Measurements from ENCODE around the gene TC2N.
A peak's percentile ranks its signal among the peaks of the same experiment; 100 is the strongest.
"Not testable (repeated sequence)": the region's sequence is repeated elsewhere in the genome, so short reads cannot be mapped to it uniquely, and the experiment has no call there.

Gene TC2N

DNA sequence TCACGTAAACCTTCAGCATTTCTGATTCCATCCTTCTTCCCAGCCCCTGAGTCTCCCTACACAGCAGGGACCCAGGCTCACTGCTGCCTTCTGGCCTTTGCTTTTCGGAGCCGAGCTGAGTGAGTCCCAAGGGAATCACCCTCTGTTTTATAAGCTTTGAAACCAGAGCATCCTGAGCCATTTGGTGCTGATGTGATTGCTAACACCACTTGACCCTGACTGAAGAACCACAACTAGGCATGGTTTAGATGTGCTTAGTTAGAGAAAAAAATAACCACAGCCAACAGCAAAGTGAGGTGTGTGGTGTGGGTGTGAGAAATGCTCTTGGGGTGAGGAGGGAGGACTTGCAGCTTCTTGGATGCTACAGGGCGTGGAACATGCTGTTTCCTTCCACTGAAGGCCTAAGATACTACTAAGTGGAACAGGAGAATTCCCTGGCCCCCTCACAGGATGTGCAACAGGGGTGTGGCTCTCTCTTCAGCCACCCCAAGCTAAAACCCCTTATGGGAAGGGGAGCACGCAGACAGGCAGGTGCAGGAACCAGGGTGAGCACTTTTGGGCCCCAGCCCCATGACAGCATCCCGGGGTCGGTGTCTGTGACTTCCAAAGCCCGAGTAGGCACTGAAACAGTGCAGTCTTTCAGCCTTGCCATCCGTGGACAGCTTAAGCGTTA, at the start of gene TC2N:
TC2N (minus strand) TSS at position 221 of the 673 bp plus-strand sequence. CDS start 53,767 bp downstream, outside the sequence.
- no peak for DNase-seq

DNA sequence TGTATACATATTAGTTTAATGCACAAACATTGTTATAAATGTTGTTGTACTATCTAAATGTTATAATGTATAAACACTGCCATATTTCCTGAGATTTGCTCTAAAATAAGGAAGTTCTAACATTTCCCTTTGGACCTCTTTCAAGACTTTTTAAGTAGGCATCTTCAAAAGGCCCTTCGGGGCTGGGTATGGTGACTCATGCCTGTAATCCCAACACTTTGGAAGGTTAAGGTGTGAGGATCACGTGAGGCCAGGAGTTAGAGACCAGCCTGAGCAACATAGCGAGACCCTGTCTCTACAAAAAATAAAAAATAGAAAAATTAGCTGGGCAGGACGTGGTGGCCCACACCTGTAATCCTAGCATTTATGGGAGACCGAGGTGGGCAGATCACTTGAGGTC, 44.7 kb upstream of the TC2N start:
- no peak for DNase-seq

DNA sequence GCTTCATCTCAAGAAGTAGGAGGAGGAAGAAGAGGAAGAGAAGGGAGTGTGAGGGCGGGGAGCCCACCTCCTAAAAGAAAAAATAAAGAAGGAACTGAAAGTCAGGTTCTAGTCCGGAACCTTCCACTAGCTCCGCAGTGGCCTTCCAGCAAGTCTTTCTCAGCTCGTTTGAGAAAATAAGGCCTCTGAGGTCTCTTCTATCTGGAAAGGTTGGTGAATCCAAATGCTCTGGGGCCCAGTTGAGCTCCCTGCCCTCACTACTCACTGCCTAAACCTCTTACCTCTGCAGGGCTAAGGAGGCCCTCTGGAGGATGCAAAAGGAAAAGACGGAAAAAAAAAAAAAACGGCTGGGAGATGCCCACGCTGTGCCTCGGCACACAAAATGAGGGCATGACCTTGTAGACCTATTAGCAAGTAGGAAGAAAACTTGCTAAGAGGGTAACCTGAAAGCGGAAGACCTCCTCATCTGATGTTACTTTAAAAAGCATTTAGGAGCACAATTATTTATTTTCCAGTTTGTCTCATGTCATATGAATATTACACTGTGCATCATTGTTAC, 44.2 kb upstream of the TC2N start:
- DNase-seq = peak; percentile 62

DNA sequence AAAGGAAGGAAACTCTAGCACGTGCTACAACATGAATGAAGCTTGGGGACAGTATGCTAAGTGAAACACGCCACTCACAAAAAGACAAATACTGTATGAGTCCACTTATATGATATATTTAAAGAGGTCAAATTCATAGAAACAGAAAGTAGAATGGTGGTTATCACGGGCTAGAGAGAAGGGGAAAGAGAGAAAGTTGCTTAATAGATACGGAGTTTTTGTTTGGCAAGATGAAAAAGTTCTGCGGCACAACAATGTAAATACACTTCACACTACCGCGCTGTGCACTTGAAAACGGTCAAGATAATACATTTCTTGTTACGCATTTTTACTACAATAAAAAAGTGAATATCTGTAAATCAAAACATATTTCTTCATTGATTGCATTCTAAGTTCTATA, 42.9 kb upstream of the TC2N start:
- no peak for DNase-seq

DNA sequence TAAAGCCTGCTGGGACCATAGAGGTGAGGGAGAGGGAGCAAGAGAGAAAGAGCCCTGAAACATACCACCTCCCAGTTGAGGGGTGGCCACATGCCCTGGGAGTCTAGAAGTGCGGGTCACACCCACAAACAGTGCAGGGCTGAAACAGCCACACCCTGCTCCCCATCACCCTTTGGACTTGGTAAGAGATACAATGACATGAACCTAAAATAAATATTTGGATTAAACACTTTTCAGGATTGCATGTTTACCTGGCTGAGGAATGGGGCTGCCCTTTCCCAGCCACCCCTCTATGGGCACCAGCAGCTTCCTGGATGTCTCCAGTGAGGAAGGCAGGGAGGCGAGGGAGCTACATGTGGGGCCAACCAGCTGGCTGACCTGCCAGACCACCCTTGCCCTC, 39.0 kb upstream of the TC2N start:
- DNase-seq = no peak

DNA sequence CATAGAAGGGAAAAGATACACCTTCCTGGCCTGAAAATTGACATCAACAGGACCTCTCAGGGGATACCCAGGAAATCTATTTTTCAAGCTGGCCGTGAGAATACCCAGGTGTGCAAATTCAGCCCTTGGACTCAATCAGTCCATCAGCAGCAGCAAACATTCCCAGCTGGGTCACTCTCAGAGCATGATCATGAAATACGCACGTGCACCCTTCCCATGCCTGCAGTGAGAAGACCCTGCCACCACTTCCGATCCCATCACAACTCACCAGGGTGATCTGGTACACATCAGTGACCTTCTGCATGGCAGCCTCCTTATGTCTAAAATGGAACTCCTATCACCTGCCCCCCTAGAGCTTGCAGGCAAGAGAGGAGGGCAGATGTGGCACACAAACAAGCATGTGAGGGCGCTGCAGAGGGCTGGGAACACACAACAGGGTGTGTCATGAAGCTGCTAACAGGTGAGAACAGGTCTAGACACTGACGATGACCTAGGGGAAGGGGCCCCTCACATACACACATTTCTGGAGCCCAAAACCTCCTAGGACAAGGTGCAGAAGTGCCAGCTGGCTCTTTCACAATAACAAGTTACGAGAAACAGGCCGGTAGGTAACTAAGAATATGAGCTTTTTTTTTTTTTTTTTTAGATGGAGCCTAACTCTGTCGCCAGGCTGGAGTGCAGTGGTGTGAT, 37.8 kb upstream of the TC2N start:
- DNase-seq = no peak

DNA sequence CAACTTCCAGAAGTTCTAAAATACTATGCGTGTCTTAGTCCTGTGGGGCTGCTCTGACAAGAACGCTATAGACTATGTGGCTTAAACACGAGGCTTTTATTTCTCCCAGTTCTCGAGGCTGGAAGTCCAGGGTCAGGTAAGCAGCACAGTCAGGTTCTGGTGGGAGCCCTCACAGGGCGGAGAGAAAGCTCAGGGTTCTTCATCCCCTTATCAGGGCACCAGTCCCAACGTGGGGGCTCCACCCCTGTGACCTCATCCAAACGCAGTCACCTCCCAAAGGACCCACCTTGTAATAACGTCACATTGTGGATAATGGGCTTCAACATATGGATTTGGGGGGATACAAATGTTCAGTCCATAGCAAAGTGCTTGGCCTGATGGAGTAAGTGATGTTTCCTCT, 37.1 kb upstream of the TC2N start:
- DNase-seq = no peak

DNA sequence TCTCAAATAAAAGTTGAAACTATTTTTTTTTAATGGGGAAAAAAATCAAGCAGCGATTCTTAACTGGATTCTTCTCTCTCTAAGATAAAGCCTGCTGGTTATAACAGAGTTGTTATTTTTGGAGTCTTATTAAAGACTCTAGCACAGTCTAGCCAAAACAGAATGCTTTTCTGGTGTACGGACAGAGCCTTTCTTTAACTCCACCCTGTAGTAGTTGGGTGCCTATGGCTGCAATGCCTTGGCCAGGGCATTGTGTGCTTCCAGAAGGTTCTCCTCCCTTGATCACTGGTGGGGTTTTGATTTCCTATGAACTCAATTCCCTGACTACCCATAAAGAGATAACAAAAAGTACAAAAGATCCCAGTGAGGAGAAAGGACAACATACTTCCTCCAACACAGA, 35.7 kb upstream of the TC2N start:
- DNase-seq = no peak

DNA sequence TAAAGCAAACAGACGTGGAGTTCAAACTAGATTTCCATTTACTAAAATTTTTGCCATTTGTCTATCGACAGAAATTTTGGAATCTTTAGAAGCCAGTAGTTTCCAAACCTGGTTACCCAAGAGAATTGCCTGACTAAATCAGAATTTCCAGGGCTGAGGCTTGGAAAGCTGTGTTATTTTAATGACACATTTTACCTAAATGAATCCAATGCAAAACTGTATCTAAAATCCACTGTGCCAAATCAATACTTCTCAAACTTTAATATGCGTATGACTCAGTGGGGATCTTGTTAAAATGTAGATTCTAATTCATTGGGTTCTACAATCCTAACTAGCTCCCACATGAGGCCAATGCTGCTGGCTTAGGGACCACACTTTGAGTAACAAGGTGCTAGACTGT, 35.0 kb upstream of the TC2N start:
- no peak for DNase-seq

DNA sequence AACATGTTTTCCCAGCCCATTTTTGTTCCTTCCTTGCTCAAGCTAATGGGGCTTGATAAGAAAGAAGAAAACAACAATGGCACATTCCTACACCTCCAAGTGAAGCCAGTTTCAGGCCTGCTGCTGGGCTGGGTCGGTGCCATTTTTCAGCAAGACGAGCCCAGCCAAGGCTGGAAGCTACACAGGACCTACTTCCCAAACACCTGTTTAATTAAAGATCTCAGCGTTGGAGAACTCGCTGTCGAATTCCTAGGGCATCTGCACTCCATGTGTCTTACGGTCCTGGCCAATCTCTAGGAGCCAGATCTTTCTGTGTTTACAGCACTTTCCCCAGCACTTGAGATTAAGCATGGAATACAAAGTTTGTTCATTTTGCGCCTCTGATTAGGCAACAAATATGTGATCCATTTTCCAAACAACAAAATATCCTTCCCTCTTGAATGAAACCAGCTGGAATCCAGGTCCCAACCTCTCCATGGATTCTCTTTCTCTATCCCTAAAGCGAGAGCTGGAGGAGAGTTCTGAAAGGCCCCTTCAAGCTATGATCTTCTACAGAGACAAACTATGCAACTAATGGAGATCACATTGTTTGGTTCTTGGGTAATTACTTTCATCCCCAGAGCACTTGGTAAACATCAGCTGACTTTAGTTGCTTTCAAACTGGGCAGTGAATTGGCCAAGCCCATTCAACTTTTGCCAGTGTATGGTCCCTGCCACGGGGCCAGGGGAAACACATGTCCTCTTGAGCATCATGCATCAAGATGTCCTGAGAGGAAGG, 34.3 kb upstream of the TC2N start:
- no peak for DNase-seq

DNA sequence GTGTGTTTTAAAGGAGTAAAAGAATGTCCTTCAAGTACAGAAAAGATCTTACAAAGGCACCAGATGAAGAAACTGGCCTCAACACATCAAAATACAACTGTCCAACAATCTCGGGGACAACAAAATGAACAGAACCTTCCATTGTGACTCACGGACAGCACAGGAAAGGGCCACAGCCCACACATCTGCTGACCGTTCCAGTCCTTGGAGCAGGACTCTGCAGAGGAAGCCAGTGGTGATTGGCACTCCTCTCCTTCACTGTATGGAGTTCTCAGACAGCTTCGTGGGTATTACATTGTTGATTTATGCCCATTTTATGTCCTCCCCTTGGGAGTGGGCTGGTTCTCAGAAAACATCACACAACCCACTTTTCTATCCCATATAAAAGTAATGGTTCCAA, 32.5 kb upstream of the TC2N start:
- DNase-seq = no peak

DNA sequence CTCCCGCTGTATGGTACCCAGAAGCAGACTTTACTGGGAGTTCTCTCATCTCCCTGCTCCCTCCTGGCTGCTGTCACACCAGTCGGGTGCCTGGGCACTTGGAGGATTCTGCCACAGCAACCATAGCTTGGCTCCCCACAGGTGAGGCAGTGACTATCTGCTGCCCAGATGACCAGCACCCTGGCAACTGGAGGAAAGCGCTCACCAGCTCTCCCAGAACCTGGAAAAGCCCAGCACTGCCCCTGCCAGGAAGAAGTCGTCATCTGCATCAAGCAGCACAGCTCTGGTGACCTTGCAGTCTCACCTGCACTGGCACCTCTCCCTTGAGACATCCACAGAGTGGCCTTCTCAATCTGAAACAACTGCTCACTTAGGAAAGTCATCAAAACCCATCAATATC, 31.9 kb upstream of the TC2N start:
- DNase-seq = no peak

DNA sequence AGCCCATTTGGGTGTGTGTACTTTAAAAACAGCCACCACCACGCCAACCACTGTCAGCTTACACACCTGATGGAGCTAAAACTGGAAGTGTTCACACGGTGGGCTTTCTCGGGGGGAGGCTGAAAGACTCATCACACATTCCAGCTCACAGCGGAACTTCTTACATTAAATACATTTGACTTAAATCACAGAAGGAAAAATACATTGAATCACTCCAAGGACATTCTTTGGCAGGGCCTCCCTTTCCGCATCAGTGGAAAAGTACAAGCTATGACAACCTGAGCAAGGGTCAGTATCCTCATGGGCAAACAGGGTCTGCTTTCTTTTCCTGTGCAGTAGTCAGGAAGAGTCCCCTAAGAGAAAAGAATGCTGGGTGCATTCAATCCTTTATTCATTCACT, 31.0 kb upstream of the TC2N start:
- no peak for DNase-seq

DNA sequence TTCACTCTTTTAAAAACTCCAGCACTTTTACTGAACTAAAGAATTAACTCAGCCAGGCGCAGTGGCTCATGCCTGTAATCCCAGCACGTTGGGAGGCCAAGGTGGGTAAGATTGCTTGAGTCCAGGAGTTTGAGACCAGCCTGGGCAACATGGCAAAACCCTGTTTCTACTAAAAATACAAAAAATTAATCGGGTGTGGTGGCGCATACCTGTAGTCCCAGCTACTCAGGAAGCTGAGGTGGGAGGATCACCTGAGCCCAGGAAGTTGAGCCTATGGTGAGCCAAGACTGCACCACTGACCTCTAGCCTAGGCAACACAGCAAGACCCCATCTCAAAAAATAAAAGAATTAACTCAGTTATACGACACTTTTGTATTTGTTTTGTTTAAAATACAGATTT, 30.4 kb upstream of the TC2N start:
- DNase-seq = not testable (repeated sequence)

DNA sequence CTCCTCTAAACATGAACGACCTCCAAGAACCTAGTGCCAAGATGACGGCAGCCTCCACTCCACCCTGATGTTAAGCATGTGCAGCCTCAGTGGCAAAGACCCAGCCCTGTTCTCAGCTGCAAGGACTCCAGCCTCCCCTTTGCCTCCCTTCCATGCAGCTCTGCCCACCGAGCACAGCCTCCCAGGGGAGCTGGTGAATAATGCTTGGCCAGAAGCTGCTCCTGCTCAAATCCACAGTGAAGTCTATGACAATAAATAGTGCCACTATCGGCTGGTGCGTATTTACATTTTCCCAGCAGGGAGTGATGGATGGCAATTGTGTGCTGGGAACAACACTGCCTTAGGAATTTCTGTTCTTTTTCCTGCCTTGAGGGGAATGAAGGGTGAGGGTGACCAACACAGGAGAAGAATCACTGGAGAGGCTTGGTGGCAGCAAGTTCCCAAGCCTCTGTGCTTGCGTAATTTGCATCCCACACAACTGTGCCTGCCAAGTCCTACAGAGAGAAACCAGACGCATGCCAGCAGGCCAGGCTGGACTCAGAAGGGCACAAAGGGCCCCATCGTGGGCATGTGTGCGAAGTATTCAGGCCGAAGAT, 29.9 kb upstream of the TC2N start:
- no peak for DNase-seq

DNA sequence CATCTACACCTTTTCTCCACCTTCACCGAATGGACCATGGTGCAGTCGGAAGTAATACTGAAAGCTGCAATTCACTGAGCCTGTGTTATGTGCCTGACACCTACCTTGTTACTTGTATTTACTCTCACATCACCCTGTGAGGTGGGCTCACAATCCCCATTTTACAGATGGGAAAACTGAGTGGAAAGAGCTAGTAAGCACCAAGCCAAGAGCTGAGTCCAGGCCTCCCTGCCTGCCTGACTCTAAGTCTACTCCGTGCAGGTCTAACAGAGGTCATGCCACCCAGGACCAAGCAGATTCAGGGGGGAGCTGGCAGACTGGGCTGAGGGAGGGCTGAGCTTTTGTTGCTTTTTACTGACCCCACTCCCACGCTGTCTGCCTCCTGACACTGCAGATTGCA, 29.1 kb upstream of the TC2N start:
- DNase-seq = no peak

DNA sequence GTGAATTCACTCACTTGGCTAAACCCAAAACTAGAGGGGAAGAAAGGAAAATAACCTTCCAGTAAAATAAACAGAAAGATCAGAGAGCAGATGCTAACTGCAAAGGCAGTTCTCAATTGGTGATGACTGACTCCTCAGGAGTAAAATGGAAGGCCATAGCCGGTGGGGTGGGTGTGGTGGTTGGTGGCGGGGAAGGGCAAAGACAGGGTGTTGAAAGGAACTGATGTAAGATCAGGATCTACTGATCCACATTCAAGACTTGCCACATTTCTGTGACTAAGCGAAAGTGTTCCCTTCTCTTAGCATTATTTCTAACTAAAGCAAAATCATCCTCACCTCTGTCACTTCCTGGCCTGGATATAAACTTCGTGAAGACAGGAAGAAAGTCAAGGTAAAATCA, 26.3 kb upstream of the TC2N start:
- no peak for DNase-seq

DNA sequence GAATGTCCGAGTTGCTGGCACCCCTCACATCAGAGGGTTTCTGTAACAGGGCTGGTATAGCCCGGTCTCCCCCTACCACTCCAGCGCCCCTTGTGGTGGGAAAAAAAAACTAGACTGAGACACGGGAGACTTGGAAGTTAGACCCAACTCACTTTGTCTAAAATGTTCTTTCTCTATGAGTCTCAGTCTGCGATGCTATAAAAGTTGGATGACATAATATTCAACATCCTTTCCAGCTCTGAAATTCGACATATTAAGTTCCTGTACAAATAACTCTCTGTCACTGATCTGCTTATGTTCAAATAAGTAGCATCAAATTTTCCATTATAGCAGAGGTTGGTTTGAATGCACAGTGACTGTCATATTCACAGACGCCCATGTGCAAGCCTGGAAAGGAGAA, 25.7 kb upstream of the TC2N start:
- no peak for DNase-seq

DNA sequence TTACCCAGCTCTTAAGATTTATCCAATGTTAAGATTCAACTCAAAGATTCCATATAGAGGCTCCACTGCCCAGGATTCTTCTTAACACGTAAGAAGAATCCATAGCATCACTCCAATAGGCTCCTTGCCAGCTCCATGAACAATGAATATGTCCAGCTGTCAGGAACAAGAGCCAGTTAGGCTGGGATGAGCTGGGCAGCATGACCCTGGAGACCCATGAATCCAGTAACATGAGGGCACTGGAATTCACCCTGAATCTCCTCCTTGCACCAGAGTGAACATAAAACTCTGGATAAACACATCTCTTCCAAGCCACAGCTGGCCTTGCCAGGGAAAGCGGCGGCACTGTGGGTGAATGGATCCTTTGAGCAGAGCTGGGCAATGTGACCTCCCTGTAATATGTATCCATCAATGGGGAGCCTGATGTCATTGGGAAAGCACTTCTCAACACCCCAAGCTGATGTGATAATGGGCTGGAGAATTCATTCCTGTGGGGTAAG, 24.4 kb upstream of the TC2N start:
- DNase-seq = no peak

DNA sequence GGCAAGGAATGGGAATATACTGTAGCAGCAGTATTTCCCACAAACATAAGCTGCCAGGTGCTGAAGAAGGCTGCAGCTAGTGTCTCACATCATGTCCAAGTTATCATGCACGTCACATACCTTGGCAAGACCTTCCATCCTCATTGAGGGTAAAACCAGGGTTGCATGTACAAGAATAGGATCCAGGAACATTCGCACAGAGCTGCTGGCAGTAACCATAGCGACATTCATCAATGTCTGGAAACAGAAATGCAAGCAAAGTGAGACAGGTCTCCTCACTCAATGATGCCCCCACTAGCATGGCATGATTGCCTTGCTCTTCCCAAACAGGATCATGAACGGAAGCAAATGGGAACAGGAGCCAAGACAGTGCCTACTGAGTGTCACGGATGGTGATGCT, 23.8 kb upstream of the TC2N start:
- DNase-seq = no peak

DNA sequence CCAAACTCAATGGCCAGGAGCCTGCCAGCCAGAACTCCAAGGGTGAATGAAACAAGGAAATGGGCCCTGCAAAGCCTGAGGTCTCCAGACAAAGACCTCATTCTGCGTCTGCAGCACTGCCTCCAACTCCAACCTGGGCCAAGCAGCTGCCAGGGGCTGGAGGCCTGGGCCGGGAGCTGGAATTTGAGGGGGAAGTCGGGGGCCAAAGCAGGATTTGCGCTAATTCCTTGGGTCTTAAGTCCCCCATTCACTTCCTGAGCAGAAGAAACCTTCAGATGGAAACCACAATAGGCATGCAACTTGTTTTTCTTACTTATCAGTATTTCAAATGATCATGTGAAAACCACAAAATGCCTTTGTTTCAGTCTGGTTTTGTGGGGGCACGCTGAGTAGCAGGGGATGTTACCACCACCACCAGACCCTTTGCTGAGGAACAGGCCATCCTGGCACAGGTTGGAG, 23.0 kb upstream of the TC2N start:
- DNase-seq = no peak

DNA sequence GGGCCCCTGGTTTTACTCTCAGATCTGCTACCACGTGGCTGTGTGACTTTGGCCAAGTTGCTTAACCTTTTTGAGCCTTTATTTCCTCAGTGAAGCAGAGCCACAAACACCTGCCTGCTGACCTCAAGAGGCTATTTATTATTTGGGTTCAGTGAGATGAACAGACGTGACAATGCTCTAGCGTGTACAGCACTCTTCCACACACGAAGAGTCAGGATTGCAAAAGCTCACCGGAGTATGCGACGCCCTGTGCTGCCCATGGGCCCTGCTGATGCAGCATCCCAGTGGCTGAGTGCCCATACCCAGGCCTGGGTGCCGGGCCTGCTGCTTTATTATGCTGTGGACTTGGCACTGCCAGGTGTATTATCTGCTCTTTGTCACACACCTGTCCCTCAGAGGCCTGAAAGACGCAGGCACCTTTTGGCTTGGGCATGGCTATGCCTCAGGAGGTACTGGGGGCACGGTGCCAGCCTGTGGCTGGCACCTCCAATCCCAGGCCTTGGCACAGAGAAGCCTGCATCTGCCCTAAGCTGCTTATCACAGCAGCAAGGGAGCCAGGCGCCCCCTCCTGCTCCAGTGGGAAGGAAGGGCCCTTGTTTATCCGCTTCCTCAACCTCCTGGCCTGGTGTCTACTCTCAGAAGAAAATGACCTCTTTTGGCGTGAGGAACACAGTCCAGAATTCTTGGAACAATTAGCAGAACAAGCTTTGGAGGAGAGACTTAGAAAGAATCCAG, 22.3 kb upstream of the TC2N start:
- no peak for DNase-seq
